Neural cell (in vitro differentiated cells): ENCODE results near the gene MEN1. TPM values are rescaled to one million over a fixed set of nuclear protein-coding genes. Genes with fewer than 3 reads are reported as not detected.

ENCODE experiments used
- H2AFZ ChIP-seq: fragments of 200-600, 300-800 bp; sonication (generic), shearing (Covaris generic); 2 replicates; pipeline ENCODE4 v1.6.0; 2014; ENCODE audit warnings: low read depth, mild to moderate bottlenecking, antibody characterized with exemption, low read length, moderate library complexity
- H3F3A ChIP-seq: fragments of 200-600 bp; shearing (Covaris generic); 2 replicates; pipeline ENCODE4 v1.6.1; 2016; ENCODE audit warnings: mild to moderate bottlenecking, moderate library complexity, mixed read lengths, antibody characterized with exemption, low read length; ENCODE audit not compliant: insufficient read depth, poor library complexity, severe bottlenecking
- H3K27ac ChIP-seq: fragments of 200-600, 300-800 bp; sonication (generic), shearing (Covaris generic); 2 replicates; pipeline ENCODE4 v1.5.1; 2014; ENCODE audit warnings: mild to moderate bottlenecking, low read length, moderate library complexity
- H3K27me3 ChIP-seq: fragments of 300-800, 200-600 bp; sonication (generic), shearing (Covaris generic); 2 replicates; pipeline ENCODE4 v1.6.0; 2014; ENCODE audit warnings: mild to moderate bottlenecking, low read depth, low read length, moderate library complexity; ENCODE audit not compliant: insufficient read depth
- H3K36me3 ChIP-seq: fragments of 300-800, 200-600 bp; sonication (generic), shearing (Covaris generic); 2 replicates; pipeline ENCODE4 v1.5.1; 2014; ENCODE audit warnings: mild to moderate bottlenecking, antibody characterized with exemption, low read length, moderate library complexity; ENCODE audit not compliant: insufficient read depth
- H3K4me2 ChIP-seq: fragments of 300-800, 200-600 bp; sonication (generic), shearing (Covaris generic); 2 replicates; pipeline ENCODE4 v1.6.0; 2014; ENCODE audit warnings: mild to moderate bottlenecking, low read length
- H3K4me3 ChIP-seq: fragments of 300-800, 200-600 bp; sonication (generic), shearing (Covaris generic); 2 replicates; pipeline ENCODE4 v1.5.1; 2014; ENCODE audit warnings: mild to moderate bottlenecking, low read length, moderate library complexity
- H3K79me2 ChIP-seq: fragments of 200-600 bp; shearing (Covaris generic); replicated peaks from 2 replicates; pipeline ENCODE4 v1.6.0; 2014; ENCODE audit warnings: mild to moderate bottlenecking, low read length, moderate library complexity; ENCODE audit not compliant: insufficient read depth
- H3K9ac ChIP-seq: fragments of 300-800, 200-600 bp; sonication (generic), shearing (Covaris generic); 2 replicates; pipeline ENCODE4 v1.6.1; 2016; ENCODE audit warnings: mild to moderate bottlenecking, low read length, mixed read lengths
- H3K9me2 ChIP-seq: fragments of 200-600 bp; shearing (Covaris generic); 2 replicates; pipeline ENCODE4 v1.6.1; 2016; ENCODE audit warnings: mild to moderate bottlenecking, low read length, mixed read lengths; ENCODE audit not compliant: insufficient read depth
- H3K9me3 ChIP-seq: fragments of 200-600, 300-800 bp; sonication (generic), shearing (Covaris generic); 2 replicates; pipeline ENCODE4 v1.6.1; 2016; ENCODE audit warnings: mild to moderate bottlenecking, mixed run types, low read length, moderate library complexity, mixed read lengths
- H4K20me1 ChIP-seq: fragments of 200-600 bp; shearing (Covaris generic); 2 replicates; pipeline ENCODE4 v1.6.1; 2016; ENCODE audit warnings: mild to moderate bottlenecking, mixed run types; ENCODE audit not compliant: insufficient read depth
- EP300 ChIP-seq: fragments of 450-650 bp; conservative IDR thresholded peaks from 2 replicates; pipeline ENCODE4 v1.6.1; 2014; ENCODE audit warnings: antibody characterized with exemption, mild to moderate bottlenecking, moderate library complexity; ENCODE audit not compliant: poor library complexity, severe bottlenecking
- EZH2 ChIP-seq: fragments of 200-600, 300-800 bp; shearing (Covaris generic), sonication (generic); IDR thresholded peaks from 2 replicates; pipeline ENCODE4 v1.6.1; 2014; ENCODE audit warnings: antibody characterized with exemption, low read length, borderline replicate concordance, mild to moderate bottlenecking; ENCODE audit not compliant: insufficient read depth, poor library complexity, severe bottlenecking
- MXI1 ChIP-seq: fragments of 450-650 bp; conservative IDR thresholded peaks from 2 replicates; pipeline ENCODE4 v1.6.1; 2014; ENCODE audit warnings: antibody characterized with exemption, mild to moderate bottlenecking; ENCODE audit not compliant: poor library complexity, severe bottlenecking
- POLR2AphosphoS5 ChIP-seq: IDR thresholded peaks from 2 replicates; pipeline ENCODE4 v1.6.1; 2012
- RAD21 ChIP-seq: fragments of 450-650 bp; conservative IDR thresholded peaks from 2 replicates; pipeline ENCODE4 v1.6.1; 2014; ENCODE audit warnings: antibody characterized with exemption, mild to moderate bottlenecking, moderate library complexity
- SMC3 ChIP-seq: fragments of 450-650 bp; conservative IDR thresholded peaks from 2 replicates; pipeline ENCODE4 v1.6.1; 2014; ENCODE audit warnings: antibody characterized with exemption, mild to moderate bottlenecking, moderate library complexity; ENCODE audit not compliant: poor library complexity
- TAF1 ChIP-seq: IDR thresholded peaks from 2 replicates; pipeline ENCODE4 v1.6.1; 2012; ENCODE audit warnings: low read depth
- polyA plus RNA-seq: library from polyadenylated mRNA; depleted of rRNA; stranded (reverse); fragments of >200 nt; gene quantifications from 2 replicates; pipeline ENCODE4 v1.2.3, GENCODE V29; 2014
- TF ChIP-seq, protein P1 (sequence below): fragments of 450-650 bp; IDR thresholded peaks from 2 replicates; pipeline ENCODE4 v1.5.1; 2014; ENCODE audit warnings: antibody characterized with exemption, mild to moderate bottlenecking, moderate library complexity; ENCODE audit not compliant: poor library complexity, severe bottlenecking
- TF ChIP-seq, protein P2 (sequence below): IDR thresholded peaks from 2 replicates; pipeline ENCODE4 v1.6.1; 2012; ENCODE audit warnings: borderline replicate concordance

Gene MEN1
- polyA plus RNA-seq, 1 donor from 2014 or later, result 16.8 TPM

DNA sequence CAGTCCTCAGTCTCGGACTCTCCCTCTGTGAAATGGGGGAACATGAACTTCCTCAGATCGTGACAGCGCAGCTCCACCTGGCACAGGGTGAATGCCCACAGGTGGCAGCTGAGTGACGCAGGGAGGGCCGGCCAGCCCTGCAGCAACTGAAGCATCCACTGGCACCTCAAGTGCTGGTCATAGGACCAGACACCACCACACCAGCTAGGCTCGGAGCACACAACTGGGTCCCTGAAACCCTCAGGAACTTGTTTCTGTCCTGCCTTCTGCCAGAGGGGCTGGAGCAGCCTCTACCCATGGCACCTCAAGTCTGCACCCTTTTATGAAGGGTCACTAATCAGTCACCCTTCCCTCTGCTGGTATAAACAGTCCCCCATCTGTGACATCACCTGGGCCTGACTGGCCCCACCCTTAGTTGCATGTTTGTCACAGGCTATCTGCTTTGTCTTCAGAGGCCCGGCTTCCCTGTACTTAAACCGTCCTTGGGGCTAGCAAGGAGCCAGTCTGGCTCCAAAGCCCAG lies 41.5 kb upstream of the MEN1 start:
- H3K79me2 ChIP-seq, result no peaks in the 10 kb centered on the region
- H3F3A ChIP-seq, result no peaks in the 10 kb centered on the region
- H3K4me3 ChIP-seq, result no peak overlapping the region
- H3K27ac ChIP-seq, result no peak overlapping the region
- no peak overlapping the region for H3K9ac ChIP-seq
- H3K27me3 ChIP-seq, result no peaks in the 10 kb centered on the region
- TF ChIP-seq EP300 (no peak), SMC3 (no peak), TAF1 (no peak)
- TF ChIP-seq, protein P1, sequence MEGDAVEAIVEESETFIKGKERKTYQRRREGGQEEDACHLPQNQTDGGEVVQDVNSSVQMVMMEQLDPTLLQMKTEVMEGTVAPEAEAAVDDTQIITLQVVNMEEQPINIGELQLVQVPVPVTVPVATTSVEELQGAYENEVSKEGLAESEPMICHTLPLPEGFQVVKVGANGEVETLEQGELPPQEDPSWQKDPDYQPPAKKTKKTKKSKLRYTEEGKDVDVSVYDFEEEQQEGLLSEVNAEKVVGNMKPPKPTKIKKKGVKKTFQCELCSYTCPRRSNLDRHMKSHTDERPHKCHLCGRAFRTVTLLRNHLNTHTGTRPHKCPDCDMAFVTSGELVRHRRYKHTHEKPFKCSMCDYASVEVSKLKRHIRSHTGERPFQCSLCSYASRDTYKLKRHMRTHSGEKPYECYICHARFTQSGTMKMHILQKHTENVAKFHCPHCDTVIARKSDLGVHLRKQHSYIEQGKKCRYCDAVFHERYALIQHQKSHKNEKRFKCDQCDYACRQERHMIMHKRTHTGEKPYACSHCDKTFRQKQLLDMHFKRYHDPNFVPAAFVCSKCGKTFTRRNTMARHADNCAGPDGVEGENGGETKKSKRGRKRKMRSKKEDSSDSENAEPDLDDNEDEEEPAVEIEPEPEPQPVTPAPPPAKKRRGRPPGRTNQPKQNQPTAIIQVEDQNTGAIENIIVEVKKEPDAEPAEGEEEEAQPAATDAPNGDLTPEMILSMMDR, result no peak
- H4K20me1 ChIP-seq, result no peaks in the 10 kb centered on the region
- no peaks in the 10 kb centered on the region for H3K36me3 ChIP-seq
- H3K4me2 ChIP-seq, result no peak overlapping the region
- H3K9me2 ChIP-seq, result no peaks in the 10 kb centered on the region
- no peaks in the 10 kb centered on the region for H3K9me3 ChIP-seq
- no peak overlapping the region for H2AFZ ChIP-seq

DNA sequence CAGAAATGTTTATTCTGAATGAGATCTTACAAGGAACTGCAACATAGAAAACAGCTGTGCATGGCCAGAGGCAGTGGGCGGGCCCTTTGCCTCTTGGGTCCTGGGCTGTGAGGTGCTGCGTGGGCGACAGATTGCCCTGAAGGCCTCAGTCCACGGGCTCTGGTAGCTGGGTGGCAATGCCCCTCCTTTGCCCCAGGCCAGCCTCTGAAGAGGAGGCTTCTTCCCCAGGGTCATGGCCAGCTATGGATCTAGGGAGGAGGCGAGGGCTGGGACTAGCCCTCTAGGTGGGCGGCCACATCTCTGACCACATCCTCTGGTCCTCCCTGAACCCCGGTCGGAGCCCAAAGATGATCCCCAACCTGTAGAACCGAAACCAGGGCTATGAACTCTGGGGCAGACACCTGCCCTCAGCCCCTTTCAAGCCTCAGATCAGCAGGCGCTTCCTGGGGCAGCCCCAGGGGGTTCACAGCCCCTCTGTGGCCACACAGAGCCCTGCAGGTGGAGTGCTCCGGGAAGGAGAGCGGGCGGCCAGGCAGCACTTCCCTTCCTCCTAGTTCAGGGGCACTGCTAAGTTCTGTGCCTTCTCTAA lies 40.7 kb upstream of the MEN1 start:
- H3K36me3 ChIP-seq, result no peaks in the 10 kb centered on the region
- H3F3A ChIP-seq, result no peaks in the 10 kb centered on the region
- no peak overlapping the region for H3K9ac ChIP-seq
- no peaks in the 10 kb centered on the region for H4K20me1 ChIP-seq
- H3K9me2 ChIP-seq, result no peaks in the 10 kb centered on the region
- H3K27ac ChIP-seq, result no peak overlapping the region
- TF ChIP-seq EP300, result no peak
- TF ChIP-seq, protein P1, result no peak
- TF ChIP-seq EZH2, result no peak
- TF ChIP-seq RAD21, result no peak
- TF ChIP-seq, protein P2, sequence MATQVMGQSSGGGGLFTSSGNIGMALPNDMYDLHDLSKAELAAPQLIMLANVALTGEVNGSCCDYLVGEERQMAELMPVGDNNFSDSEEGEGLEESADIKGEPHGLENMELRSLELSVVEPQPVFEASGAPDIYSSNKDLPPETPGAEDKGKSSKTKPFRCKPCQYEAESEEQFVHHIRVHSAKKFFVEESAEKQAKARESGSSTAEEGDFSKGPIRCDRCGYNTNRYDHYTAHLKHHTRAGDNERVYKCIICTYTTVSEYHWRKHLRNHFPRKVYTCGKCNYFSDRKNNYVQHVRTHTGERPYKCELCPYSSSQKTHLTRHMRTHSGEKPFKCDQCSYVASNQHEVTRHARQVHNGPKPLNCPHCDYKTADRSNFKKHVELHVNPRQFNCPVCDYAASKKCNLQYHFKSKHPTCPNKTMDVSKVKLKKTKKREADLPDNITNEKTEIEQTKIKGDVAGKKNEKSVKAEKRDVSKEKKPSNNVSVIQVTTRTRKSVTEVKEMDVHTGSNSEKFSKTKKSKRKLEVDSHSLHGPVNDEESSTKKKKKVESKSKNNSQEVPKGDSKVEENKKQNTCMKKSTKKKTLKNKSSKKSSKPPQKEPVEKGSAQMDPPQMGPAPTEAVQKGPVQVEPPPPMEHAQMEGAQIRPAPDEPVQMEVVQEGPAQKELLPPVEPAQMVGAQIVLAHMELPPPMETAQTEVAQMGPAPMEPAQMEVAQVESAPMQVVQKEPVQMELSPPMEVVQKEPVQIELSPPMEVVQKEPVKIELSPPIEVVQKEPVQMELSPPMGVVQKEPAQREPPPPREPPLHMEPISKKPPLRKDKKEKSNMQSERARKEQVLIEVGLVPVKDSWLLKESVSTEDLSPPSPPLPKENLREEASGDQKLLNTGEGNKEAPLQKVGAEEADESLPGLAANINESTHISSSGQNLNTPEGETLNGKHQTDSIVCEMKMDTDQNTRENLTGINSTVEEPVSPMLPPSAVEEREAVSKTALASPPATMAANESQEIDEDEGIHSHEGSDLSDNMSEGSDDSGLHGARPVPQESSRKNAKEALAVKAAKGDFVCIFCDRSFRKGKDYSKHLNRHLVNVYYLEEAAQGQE, result no peak
- TF ChIP-seq SMC3, result no peak
- TF ChIP-seq POLR2AphosphoS5, result no peak
- no peak for TF ChIP-seq TAF1
- TF ChIP-seq MXI1, result no peak
- no peaks in the 10 kb centered on the region for H3K79me2 ChIP-seq
- H3K4me3 ChIP-seq, result no peak overlapping the region
- no peak overlapping the region for H2AFZ ChIP-seq
- no peak overlapping the region for H3K4me2 ChIP-seq
- H3K27me3 ChIP-seq, result no peaks in the 10 kb centered on the region
- no peaks in the 10 kb centered on the region for H3K9me3 ChIP-seq
